NCI-H1105 treated with DMSO at 0.1 percent for 48 hours (cell line): Measurements from ENCODE around the gene GRM1.
"Not testable (repeated sequence)": the region's sequence is repeated elsewhere in the genome, so short reads cannot be mapped to it uniquely, and the experiment has no call there.

Source experiments
- DNase-seq: peaks from one replicate; lab custom pipeline; 2025; lab: John Stamatoyannopoulos, UW

The GRM1 gene

GRCh38 chr6:146194434-146194833 lies 165.6 kb downstream of the GRM1 start:
- DNase-seq, result no peak

- DNase-seq, result peak; percentile 36
These were observed 171.3 kb downstream of the GRM1 start for GRCh38 chr6:146200176-146200575.

- DNase-seq, result no peak
These were observed 173.7 kb downstream of the GRM1 start for GRCh38 chr6:146202570-146202969.

GRCh38 chr6:146209942-146210341 lies 181.1 kb downstream of the GRM1 start:
- DNase-seq, result no peak

GRCh38 chr6:146210406-146211083 lies 181.7 kb downstream of the GRM1 start:
- no peak for DNase-seq

GRCh38 chr6:146211646-146212045 lies 182.8 kb downstream of the GRM1 start:
- no peak for DNase-seq

GRCh38 chr6:146212781-146213180 lies 183.9 kb downstream of the GRM1 start:
- no peak for DNase-seq

GRCh38 chr6:146219101-146219500 lies 190.2 kb downstream of the GRM1 start:
- DNase-seq, result no peak

GRCh38 chr6:146224449-146224848 lies 195.6 kb downstream of the GRM1 start:
- no peak for DNase-seq

- no peak for DNase-seq
These were observed 196.1 kb downstream of the GRM1 start for GRCh38 chr6:146224988-146225387.

- DNase-seq, result no peak
These were observed 211.5 kb downstream of the GRM1 start for GRCh38 chr6:146240322-146240721.

GRCh38 chr6:146240807-146241206 lies 211.9 kb downstream of the GRM1 start:
- no peak for DNase-seq

GRCh38 chr6:146243646-146244045 lies 214.8 kb downstream of the GRM1 start:
- not testable (repeated sequence) for DNase-seq

- DNase-seq, result no peak
These were observed 215.8 kb downstream of the GRM1 start for GRCh38 chr6:146244630-146245143.

GRCh38 chr6:146246028-146246427 lies 217.2 kb downstream of the GRM1 start:
- DNase-seq, result no peak

GRCh38 chr6:146253691-146254090 lies 224.8 kb downstream of the GRM1 start:
- DNase-seq, result no peak

GRCh38 chr6:146258206-146258605 lies 229.3 kb downstream of the GRM1 start:
- DNase-seq, result no peak

GRCh38 chr6:146260886-146261285 lies 232.0 kb downstream of the GRM1 start:
- DNase-seq, result no peak

GRCh38 chr6:146265056-146265455 lies 236.2 kb downstream of the GRM1 start:
- DNase-seq, result no peak

GRCh38 chr6:146267447-146267846 lies 238.6 kb downstream of the GRM1 start:
- no peak for DNase-seq

GRCh38 chr6:146267946-146268345 lies 239.1 kb downstream of the GRM1 start:
- DNase-seq, result no peak

GRCh38 chr6:146269482-146269881 lies 240.6 kb downstream of the GRM1 start:
- DNase-seq, result no peak

GRCh38 chr6:146271163-146271562 lies 242.3 kb downstream of the GRM1 start:
- DNase-seq, result peak; percentile 15

GRCh38 chr6:146273490-146273889 lies 244.6 kb downstream of the GRM1 start:
- no peak for DNase-seq
